Endothelial cell of umbilical vein (primary cell): ENCODE results near the gene ZC3HAV1. TPM values are rescaled to one million over a fixed set of nuclear protein-coding genes. Genes with fewer than 3 reads are reported as not detected.

Experiments
- BruUV-seq: library from RNA; stranded (reverse); fragments of 400-500 nt; replicated peaks from 2 replicates; lab custom pipeline; 2021; lab: Mats Ljungman, UMichigan
- CTCF ChIA-PET: fragments of 300-600, 350-600 bp; sonication (Branson Sonifier 250); formaldehyde crosslinking; loops from one replicate; lab custom pipeline; 2021; ENCODE audit warnings: antibody characterized with exemption, inconsistent platforms; lab: Charles Lee
- POLR2A ChIA-PET: fragments of 300-600, 350-600 bp; sonication (Branson Sonifier 250); formaldehyde crosslinking; loops from one replicate; lab custom pipeline; 2021; ENCODE audit warnings: antibody characterized with exemption, inconsistent platforms; lab: Charles Lee
- DNase-seq: peaks from one replicate; pipeline ENCODE4 v3.0.0-alpha.2; 2011; ENCODE audit warnings: low read depth, low spot score
- FAIRE-seq: peaks from 2 replicates; lab custom pipeline; 2011; peaks lifted over from hg19 to GRCh38; lab: Jason Lieb, UNC
- H2AFZ ChIP-seq: 2 replicates; pipeline ENCODE4 v1.6.0; 2012; ENCODE audit warnings: low read depth, low read length, control low read depth, inconsistent platforms
- H3K27ac ChIP-seq: 2 replicates; pipeline ENCODE4 v1.5.1; 2011; ENCODE audit warnings: low read depth, mild to moderate bottlenecking, control low read depth, low read length, moderate library complexity; ENCODE audit not compliant: insufficient read depth
- H3K27me3 ChIP-seq, 2 experiments: 2 replicates each; pipeline versions ENCODE4 v1.6.0 to v1.6.1; 2011; ENCODE audit warnings: low read length in 2 of 2, mixed read lengths in 1 of 2; ENCODE audit not compliant: control insufficient read depth in 2 of 2, insufficient read depth in 2 of 2
- H3K36me3 ChIP-seq, 2 experiments: 2 replicates in 1 of 2; 3 replicates in 1 of 2; pipeline ENCODE4 v1.5.1; 2011; ENCODE audit warnings: low read length in 2 of 2, mild to moderate bottlenecking in 1 of 2, moderate library complexity in 1 of 2; ENCODE audit not compliant: control insufficient read depth in 2 of 2, insufficient read depth in 2 of 2; ENCODE audit errors: extremely low read depth in 1 of 2
- H3K4me1 ChIP-seq: 3 replicates; pipeline ENCODE4 v1.5.1; 2011; ENCODE audit warnings: mild to moderate bottlenecking, low read length; ENCODE audit not compliant: control insufficient read depth, insufficient read depth; ENCODE audit errors: extremely low read depth
- H3K4me2 ChIP-seq: 2 replicates; pipeline ENCODE4 v1.6.1; 2011; ENCODE audit warnings: low read length, control low read depth, mixed read lengths; ENCODE audit not compliant: insufficient read depth
- H3K4me3 ChIP-seq, 3 experiments: fragments of 200-600 bp in 1 of 3; sonication (generic), shearing (Covaris generic) in 1 of 3; replicated peaks in 1 of 3; 2 replicates each; pipeline ENCODE4 v1.5.1; 2011 to 2016; ENCODE audit warnings: control low read depth in 3 of 3, low read length in 3 of 3, mild to moderate bottlenecking in 2 of 3, inconsistent platforms in 1 of 3, low read depth in 1 of 3, moderate library complexity in 1 of 3; ENCODE audit not compliant: insufficient read depth in 1 of 3
- H3K79me2 ChIP-seq: 2 replicates; pipeline ENCODE4 v1.6.0; 2012; ENCODE audit warnings: low read length, inconsistent platforms; ENCODE audit not compliant: control insufficient read depth, insufficient read depth
- H3K9ac ChIP-seq: replicated peaks from 2 replicates; pipeline ENCODE3; 2011; ENCODE audit warnings: low read length, control low read depth; ENCODE audit not compliant: insufficient read depth; ENCODE audit errors: extremely low read depth
- H3K9me1 ChIP-seq: replicated peaks from 3 replicates; pipeline ENCODE4 v1.6.0; 2011; ENCODE audit warnings: mild to moderate bottlenecking, low read length; ENCODE audit not compliant: control insufficient read depth, insufficient read depth; ENCODE audit errors: extremely low read depth
- H3K9me3 ChIP-seq: replicated peaks from 2 replicates; pipeline ENCODE4 v1.5.1; 2012; ENCODE audit warnings: low read length, inconsistent platforms; ENCODE audit not compliant: control insufficient read depth, insufficient read depth
- H4K20me1 ChIP-seq: replicated peaks from 2 replicates; pipeline ENCODE3; 2011; ENCODE audit warnings: mild to moderate bottlenecking, low read length; ENCODE audit not compliant: control insufficient read depth, insufficient read depth; ENCODE audit errors: extremely low read depth
- CTCF ChIP-seq, 2 donors: IDR thresholded peaks; 1 replicate in 1 of 2; 2 replicates in 1 of 2; pipeline ENCODE4 v1.5.1; 2011; ENCODE audit warnings: low read length in 2 of 2, mild to moderate bottlenecking in 2 of 2, moderate library complexity in 2 of 2, control low read depth in 1 of 2, inconsistent platforms in 1 of 2, low read depth in 1 of 2; ENCODE audit not compliant: insufficient read depth in 1 of 2; ENCODE audit errors: extremely low read depth in 1 of 2
- EZH2 ChIP-seq: IDR thresholded peaks from 2 replicates; pipeline ENCODE4 v1.6.1; 2012; ENCODE audit warnings: borderline replicate concordance, low read depth, mild to moderate bottlenecking, moderate library complexity, low read length, inconsistent platforms; ENCODE audit not compliant: severe bottlenecking
- FOS ChIP-seq: IDR thresholded peaks from 2 replicates; pipeline ENCODE4 v1.6.1; 2011; ENCODE audit warnings: mild to moderate bottlenecking, low read length, moderate library complexity, borderline replicate concordance; ENCODE audit not compliant: insufficient read depth
- GATA2 ChIP-seq: IDR thresholded peaks from 2 replicates; pipeline ENCODE4 v1.7.0; 2011; ENCODE audit warnings: low read depth, mild to moderate bottlenecking, moderate library complexity, mixed read lengths, low read length; ENCODE audit not compliant: insufficient read length, insufficient read depth
- JUN ChIP-seq: IDR thresholded peaks from 2 replicates; pipeline ENCODE4 v1.6.1; 2011; ENCODE audit warnings: borderline replicate concordance, low read depth; ENCODE audit not compliant: insufficient read length, insufficient read depth
- MAX ChIP-seq: IDR thresholded peaks from 2 replicates; pipeline ENCODE4 v1.6.1; 2011; ENCODE audit not compliant: insufficient read depth, insufficient read length
- MYC ChIP-seq: IDR thresholded peaks from one replicate; pipeline ENCODE4 v1.6.1; 2011; ENCODE audit warnings: mild to moderate bottlenecking, low read depth, low read length
- POLR2A ChIP-seq: IDR thresholded peaks from 2 replicates; pipeline ENCODE4 v1.6.1; 2012; ENCODE audit warnings: low read depth, mild to moderate bottlenecking, control low read depth, low read length
- POLR2AphosphoS5 ChIP-seq: IDR thresholded peaks from 2 replicates; pipeline ENCODE4 v1.6.1; 2012; ENCODE audit warnings: low read depth, mild to moderate bottlenecking, control low read depth, low read length, moderate library complexity; ENCODE audit not compliant: insufficient read depth
- dilution Hi-C: fragments of 300-500 bp; cut with MboI; formaldehyde crosslinking; loops from one replicate; pipeline ENCODE4 v1.15.0; 2019; ENCODE audit warnings: low sequenced_read_pairs; ENCODE audit not compliant: extremely low pct_ligation_motif_present
- intact Hi-C: fragments of 100-400 bp; cut with micrococcal nuclease; formaldehyde crosslinking; loops from one replicate; pipeline ENCODE4 v1.10.0; 2022
- polyA plus RNA-seq, 4 experiments: library from polyadenylated mRNA; depleted of rRNA in 3 of 4; stranded (reverse) in 3 of 4; unstranded in 1 of 4; fragments of >200 nt; gene quantifications; 2 replicates each; pipeline versions ENCODE4 v1.2.1 to v1.2.3, GENCODE V29; 2011 to 2012; ENCODE audit warnings: missing spikeins in 1 of 4
- total RNA-seq: library from RNA; stranded (reverse); gene quantifications from 2 replicates; pipeline ENCODE4 v1.2.3, GENCODE V29; 2021

The ZC3HAV1 gene
- total and polyA plus RNA-seq, 2 donors (not counting 3 experiments of a cell fraction or from before 2014, with no cell fraction given), result 17.1 to 37.7 TPM

- H3K4me1 ChIP-seq, result no peaks in the 10 kb centered on the region
- H3K79me2 ChIP-seq, result no peaks in the 10 kb centered on the region
- no peaks in the 10 kb centered on the region for H3K36me3 ChIP-seq
- H3K9me3 ChIP-seq, result no peaks in the 10 kb centered on the region
- dilution Hi-C loops (no loop called here), intact Hi-C loops (no loop called here)
- DNase-seq (no peak), FAIRE-seq (no peak)
- H3K9me1 ChIP-seq, result no peaks in the 10 kb centered on the region
- TF ChIP-seq MYC (no peak), POLR2AphosphoS5 (no peak), GATA2 (no peak), POLR2A (no peak), JUN (no peak), CTCF (IDR thresholded peaks at IDR 0.05; ENCODE audit: extremely low read depth in 1 of 2, insufficient read depth in 1 of 2, low read depth in 1 of 2, low read length in 2 of 2) (no peak), EZH2 (no peak), MAX (no peak), FOS (no peak)
- no peak overlapping the region for H2AFZ ChIP-seq
- no peak overlapping the region for H3K27ac ChIP-seq
- ChIA-PET POLR2A (no interaction called here), CTCF (interaction anchor here (1.2 to 1.9 kb wide), 2 partner anchors 9 to 49 kb away, joined by 4 to 7 read pairs; a partner anchor contains a TSS)
- H3K4me3 ChIP-seq, result no peak overlapping the region
- no TSS peak for BruUV-seq
- no peak overlapping the region for H3K4me2 ChIP-seq
- H3K9ac ChIP-seq, result no peak overlapping the region
- no peaks in the 10 kb centered on the region for H4K20me1 ChIP-seq
- peaks cover 15 to 18% of the 10 kb centered on the region in 2 experiments for H3K27me3 ChIP-seq
Measured at GRCh38 chr7:139124084-139124914, 14.8 kb upstream of the ZC3HAV1 start.
